ENCODE data around the gene ELMO1.

Gene ELMO1

DNA sequence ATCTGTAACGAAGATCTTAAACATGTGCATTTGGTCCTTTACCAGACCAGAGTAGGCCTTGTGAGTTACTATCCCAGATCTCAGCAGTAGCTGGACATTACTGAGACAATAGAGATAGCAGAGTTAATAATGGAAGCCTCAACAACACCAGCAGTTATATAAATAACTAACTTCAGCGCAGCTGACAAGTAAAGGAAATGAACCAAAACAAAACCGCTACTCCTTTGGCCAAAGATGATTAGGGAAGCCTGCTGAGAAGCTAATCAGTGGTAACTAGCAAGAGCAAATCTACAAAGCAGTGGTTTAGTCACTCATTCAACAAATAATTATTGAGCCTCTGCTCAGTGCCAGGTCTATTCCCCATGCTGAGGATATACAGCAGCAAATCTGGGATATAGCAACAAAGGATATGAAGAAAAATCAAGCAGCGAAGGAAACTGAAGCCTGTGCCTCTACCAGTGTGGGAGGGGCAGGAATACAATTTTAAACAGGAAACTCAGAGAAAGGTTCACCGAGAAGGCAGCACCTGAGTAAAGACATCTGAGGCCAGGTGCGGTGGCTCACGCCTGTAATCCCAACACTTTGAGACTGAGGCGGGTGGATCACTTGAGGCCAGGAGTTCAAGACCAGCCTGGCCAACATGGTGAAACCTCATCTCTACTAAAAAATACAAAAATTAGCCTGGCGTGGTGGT is 103.6 kb downstream of the ELMO1 start:
- TF ChIP-seq, protein P1, sequence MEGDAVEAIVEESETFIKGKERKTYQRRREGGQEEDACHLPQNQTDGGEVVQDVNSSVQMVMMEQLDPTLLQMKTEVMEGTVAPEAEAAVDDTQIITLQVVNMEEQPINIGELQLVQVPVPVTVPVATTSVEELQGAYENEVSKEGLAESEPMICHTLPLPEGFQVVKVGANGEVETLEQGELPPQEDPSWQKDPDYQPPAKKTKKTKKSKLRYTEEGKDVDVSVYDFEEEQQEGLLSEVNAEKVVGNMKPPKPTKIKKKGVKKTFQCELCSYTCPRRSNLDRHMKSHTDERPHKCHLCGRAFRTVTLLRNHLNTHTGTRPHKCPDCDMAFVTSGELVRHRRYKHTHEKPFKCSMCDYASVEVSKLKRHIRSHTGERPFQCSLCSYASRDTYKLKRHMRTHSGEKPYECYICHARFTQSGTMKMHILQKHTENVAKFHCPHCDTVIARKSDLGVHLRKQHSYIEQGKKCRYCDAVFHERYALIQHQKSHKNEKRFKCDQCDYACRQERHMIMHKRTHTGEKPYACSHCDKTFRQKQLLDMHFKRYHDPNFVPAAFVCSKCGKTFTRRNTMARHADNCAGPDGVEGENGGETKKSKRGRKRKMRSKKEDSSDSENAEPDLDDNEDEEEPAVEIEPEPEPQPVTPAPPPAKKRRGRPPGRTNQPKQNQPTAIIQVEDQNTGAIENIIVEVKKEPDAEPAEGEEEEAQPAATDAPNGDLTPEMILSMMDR (IDR thresholded peaks at IDR 0.05; ENCODE audit: insufficient read depth, low read length, missing control alignments) = no peak
- no peak overlapping the region for H3K4me3 ChIP-seq (ENCODE audit: low read depth, low read length)
- POLR2A ChIA-PET = no interaction called here
- no peak for DNase-seq (ENCODE audit: low read depth, low spot score)
- CTCF ChIA-PET = no interaction called here

DNA sequence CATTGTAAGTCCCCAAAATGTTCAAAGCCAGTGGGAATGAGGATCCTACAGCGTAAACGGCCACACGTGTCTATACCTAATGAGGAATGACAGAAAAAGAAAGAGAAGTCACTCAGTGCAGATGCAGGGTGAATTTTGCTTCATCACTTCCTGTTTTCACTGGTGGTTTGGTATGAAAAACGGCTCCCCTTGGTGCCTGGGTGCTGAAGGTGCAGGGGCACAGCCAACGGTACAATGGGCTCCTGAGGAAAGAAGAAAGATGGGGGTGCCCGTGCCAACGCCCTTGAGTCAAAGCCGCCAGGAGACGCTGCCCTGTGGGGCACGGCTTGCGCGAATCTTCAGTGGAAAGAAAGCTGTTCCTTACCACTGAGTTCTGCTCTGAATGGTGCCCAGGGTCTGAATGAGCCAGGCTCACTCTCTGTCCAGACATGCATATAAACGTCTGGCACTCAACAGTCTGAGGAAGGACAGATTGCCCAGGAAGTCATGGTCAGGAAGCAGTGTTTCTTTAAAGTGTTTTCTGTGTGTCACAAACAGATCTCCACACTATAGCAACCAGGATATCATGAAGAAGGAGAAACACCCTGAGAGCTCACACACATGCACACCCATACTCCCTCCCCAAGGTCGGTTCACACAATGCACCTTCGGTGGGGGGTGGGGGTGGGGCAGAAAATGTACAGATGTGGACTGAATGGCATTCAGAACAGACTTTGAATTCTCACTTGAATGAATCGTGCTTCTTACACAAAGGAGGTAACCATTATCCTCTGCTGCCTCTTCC is 105.8 kb downstream of the ELMO1 start:
- TF ChIP-seq, protein P1 (IDR thresholded peaks at IDR 0.05; ENCODE audit: insufficient read depth, low read length, missing control alignments) = no peak
- CTCF ChIA-PET = no interaction called here
- POLR2A ChIA-PET = no interaction called here
- no peak overlapping the region for H3K4me3 ChIP-seq (ENCODE audit: low read depth, low read length)
- no peak for DNase-seq (ENCODE audit: low read depth, low spot score)

DNA sequence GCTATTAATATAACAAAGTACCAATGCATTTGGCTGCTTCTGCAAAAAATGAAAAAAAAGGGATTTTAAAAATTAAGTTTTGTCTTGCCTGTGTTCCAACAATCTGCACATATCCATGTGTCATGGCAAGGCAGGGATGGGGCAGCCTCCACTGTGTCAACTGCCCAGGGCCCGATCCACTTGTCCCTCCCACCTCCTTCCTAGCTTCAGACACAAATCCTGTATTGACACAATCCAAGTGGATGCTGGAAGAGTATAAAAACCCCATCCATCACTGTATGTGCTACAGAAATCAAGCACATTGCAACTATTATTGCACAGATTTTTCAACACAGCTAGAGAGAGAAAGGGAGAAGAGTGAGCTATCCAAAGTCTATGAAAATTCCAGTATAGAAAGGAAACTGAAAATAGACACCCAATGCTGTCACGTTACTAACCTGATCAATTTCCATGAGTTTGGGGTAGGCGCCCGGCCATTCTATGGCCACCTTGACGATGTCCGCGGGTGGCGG is 106.4 kb downstream of the ELMO1 start:
- ChIA-PET CTCF (no interaction called here), POLR2A (no interaction called here)
- no peak for DNase-seq (ENCODE audit: low read depth, low spot score)
- no peak overlapping the region for H3K4me3 ChIP-seq (ENCODE audit: low read depth, low read length)
- TF ChIP-seq, protein P1 (IDR thresholded peaks at IDR 0.05; ENCODE audit: insufficient read depth, low read length, missing control alignments) = no peak

DNA sequence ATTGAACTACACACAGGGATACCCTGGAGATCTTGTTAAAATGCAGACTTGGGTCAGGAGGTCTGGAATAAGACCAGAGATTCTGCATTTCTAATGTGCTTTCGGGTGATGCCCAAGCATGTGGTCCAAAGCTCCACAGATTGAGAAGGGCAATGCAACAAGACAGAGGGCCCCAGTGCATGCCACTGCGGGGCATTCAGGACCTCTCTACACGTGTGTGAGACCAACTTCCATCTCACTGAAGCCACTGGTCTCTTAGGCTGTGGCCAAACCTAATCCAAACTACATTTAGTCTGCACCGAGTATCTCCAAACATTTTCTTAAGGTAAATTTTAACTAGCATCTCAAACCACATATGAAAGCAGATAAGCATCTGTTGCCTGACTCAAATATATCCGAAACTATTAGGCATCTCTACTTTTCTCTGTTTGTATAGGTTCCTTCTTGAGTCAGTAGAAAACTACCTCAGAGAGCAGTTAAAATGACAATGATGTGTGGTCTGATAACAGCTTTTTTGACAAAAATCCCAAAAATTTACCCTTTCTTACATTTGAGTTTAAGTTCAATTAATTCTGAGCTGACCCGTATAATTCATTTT is 107.5 kb downstream of the ELMO1 start:
- DNase-seq (ENCODE audit: low read depth, low spot score) = no peak
- CTCF ChIA-PET = no interaction called here
- POLR2A ChIA-PET = no interaction called here
- TF ChIP-seq, protein P1 (IDR thresholded peaks at IDR 0.05; ENCODE audit: insufficient read depth, low read length, missing control alignments) = no peak
- no peak overlapping the region for H3K4me3 ChIP-seq (ENCODE audit: low read depth, low read length)

DNA sequence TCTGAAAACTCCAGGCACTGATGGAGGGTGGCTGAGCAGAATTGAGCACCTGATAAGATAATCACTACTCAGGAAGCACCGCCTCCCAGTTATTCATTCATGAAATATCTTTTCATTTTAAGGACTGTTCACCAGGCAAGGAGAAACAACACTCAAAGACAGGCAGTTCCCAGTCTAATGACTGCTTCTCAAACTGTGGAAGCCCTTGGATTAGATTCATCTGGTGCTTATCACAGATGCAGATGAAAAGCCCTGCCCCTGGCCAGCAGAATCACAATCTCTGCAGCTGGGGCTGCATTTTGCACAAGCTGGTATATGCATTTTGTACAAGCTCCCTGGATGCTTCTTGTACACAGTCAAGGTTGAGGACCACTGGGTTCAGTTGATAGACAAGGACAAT is 109.7 kb downstream of the ELMO1 start:
- ChIA-PET CTCF (no interaction called here), POLR2A (no interaction called here)
- TF ChIP-seq, protein P1 (IDR thresholded peaks at IDR 0.05; ENCODE audit: insufficient read depth, low read length, missing control alignments) = no peak
- no peak overlapping the region for H3K4me3 ChIP-seq (ENCODE audit: low read depth, low read length)
- DNase-seq (ENCODE audit: low read depth, low spot score) = no peak

DNA sequence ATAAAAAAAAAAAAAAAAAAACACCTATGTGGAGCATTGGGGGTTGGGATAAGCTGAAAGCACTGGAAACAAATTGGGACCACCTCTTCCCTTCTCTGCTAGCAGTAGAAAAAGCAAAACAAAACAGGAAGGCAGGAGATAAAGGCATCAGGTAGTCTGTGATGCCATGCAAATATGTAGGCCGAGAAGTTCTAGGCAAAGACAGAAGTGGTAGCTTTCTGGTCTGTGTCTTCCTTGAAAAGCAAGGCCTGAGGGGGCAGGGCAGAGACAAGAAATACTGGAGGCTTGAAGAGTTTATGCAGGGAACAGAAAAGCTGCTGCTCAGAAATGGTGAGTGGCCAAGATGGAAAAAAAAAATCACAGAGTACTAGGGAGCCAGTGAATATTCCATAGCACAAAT is 111.1 kb downstream of the ELMO1 start:
- POLR2A ChIA-PET = no interaction called here
- TF ChIP-seq, protein P1 (IDR thresholded peaks at IDR 0.05; ENCODE audit: insufficient read depth, low read length, missing control alignments) = no peak
- CTCF ChIA-PET = no interaction called here
- DNase-seq (ENCODE audit: low read depth, low spot score) = no peak
- no peak overlapping the region for H3K4me3 ChIP-seq (ENCODE audit: low read depth, low read length)
